Activated naive CD8-positive, alpha-beta T cell (primary cell): Measurements from ENCODE around the gene RHBDD1.

Experiments used
- H3K27ac Mint-ChIP-seq: one replicate; pipeline ENCODE4 v1.8.0; 2021; ENCODE audit warnings: mixed read lengths
- H3K27me3 Mint-ChIP-seq: one replicate; pipeline ENCODE4 v1.8.0; 2021; ENCODE audit warnings: mixed read lengths
- H3K36me3 Mint-ChIP-seq: one replicate; pipeline ENCODE4 v1.8.0; 2021; ENCODE audit warnings: mixed read lengths
- H3K4me1 Mint-ChIP-seq: one replicate; pipeline ENCODE4 v1.8.0; 2021; ENCODE audit warnings: low read depth, mixed read lengths
- H3K4me3 Mint-ChIP-seq: one replicate; pipeline ENCODE4 v1.8.0; 2021; ENCODE audit warnings: mild to moderate bottlenecking, mixed read lengths
- H3K9me3 Mint-ChIP-seq: one replicate; pipeline ENCODE4 v1.8.0; 2021; ENCODE audit warnings: low read depth, mixed read lengths

Gene RHBDD1

GRCh38 chr2:226902041-226902966, 66.5 kb downstream of the RHBDD1 start:
- no peaks in the 10 kb centered on the region for H3K27me3 Mint-ChIP-seq
- no peaks in the 10 kb centered on the region for H3K9me3 Mint-ChIP-seq
- peaks cover 22% of the 10 kb centered on the region for H3K36me3 Mint-ChIP-seq
- H3K27ac Mint-ChIP-seq = peak overlapping the region; percentile 5
- peaks cover 47% of the 10 kb centered on the region for H3K4me1 Mint-ChIP-seq
- H3K4me3 Mint-ChIP-seq = no peak overlapping the region

GRCh38 chr2:226903179-226903578, 67.3 kb downstream of the RHBDD1 start:
- Mint-ChIP-seq H3K9me3 (no peaks in the 10 kb centered on the region), H3K36me3 (peaks cover 25% of the 10 kb centered on the region), H3K27ac (peak overlapping the region; percentile 35), H3K27me3 (no peaks in the 10 kb centered on the region), H3K4me3 (no peak overlapping the region), H3K4me1 (peaks cover 47% of the 10 kb centered on the region)

- H3K27ac Mint-ChIP-seq = no peak overlapping the region
- no peaks in the 10 kb centered on the region for H3K27me3 Mint-ChIP-seq
- no peaks in the 10 kb centered on the region for H3K9me3 Mint-ChIP-seq
- H3K4me1 Mint-ChIP-seq = peaks cover 47% of the 10 kb centered on the region
- peaks cover 29% of the 10 kb centered on the region for H3K36me3 Mint-ChIP-seq
- H3K4me3 Mint-ChIP-seq = no peak overlapping the region
These were observed 68.7 kb downstream of the RHBDD1 start for GRCh38 chr2:226904592-226904991.

DNA sequence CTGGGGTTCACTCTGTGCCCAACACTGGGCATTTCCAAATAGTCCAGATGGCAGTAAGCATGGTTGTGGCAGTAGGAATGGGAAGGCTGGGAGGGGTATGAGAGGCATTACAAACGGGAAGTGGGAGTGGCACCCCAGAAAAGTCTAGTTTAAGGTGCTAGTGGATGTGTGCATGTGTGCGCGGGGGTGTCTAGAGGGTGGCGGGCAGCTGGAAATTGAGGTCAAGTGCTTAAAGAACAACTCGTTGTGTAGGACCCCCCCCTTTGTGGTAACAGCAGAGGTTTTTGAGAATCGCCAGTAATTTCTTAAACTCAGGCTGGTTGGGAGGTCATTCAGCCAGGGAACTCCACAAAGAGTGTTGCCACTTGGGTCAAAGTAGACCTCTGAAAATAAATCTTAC, 69.9 kb downstream of the RHBDD1 start:
- peaks cover 47% of the 10 kb centered on the region for H3K4me1 Mint-ChIP-seq
- peak overlapping the region; percentile 11 for H3K4me3 Mint-ChIP-seq
- H3K27me3 Mint-ChIP-seq = no peaks in the 10 kb centered on the region
- H3K36me3 Mint-ChIP-seq = peaks cover 31% of the 10 kb centered on the region
- no peaks in the 10 kb centered on the region for H3K9me3 Mint-ChIP-seq
- H3K27ac Mint-ChIP-seq = peak overlapping the region; percentile 7

DNA sequence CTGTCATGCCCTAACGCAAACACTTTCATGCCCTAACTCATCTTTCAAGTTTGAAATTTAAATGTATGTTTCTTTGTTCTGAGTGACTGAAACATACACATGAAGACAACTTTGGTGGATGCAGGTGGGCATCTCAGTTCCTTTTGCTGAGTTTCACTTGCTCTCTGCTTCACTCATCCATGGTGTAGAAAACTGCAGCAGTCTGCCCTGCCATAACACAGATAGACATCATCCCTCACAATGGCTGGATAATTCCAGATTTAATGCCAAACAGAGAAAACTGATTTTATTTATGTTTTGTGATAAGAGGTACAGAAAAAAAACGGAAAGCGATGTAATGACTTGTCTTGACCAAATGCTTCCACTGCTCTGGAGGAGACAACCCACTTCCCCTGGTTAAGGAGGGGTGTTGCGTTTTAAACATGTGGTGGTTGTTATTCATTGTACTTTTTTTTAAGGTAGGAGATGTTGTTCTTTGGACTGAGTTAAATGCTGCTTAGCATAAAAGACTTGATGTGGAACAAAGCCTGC, 70.4 kb downstream of the RHBDD1 start:
- Mint-ChIP-seq H3K36me3 (peaks cover 32% of the 10 kb centered on the region), H3K27me3 (no peaks in the 10 kb centered on the region), H3K9me3 (no peaks in the 10 kb centered on the region), H3K4me3 (no peak overlapping the region), H3K27ac (no peak overlapping the region), H3K4me1 (peaks cover 45% of the 10 kb centered on the region)

GRCh38 chr2:226909126-226909525, 73.3 kb downstream of the RHBDD1 start:
- Mint-ChIP-seq H3K27ac (no peak overlapping the region), H3K4me3 (no peak overlapping the region), H3K9me3 (peaks cover 3% of the 10 kb centered on the region), H3K27me3 (no peaks in the 10 kb centered on the region), H3K4me1 (peaks cover 25% of the 10 kb centered on the region), H3K36me3 (peaks cover 36% of the 10 kb centered on the region)

GRCh38 chr2:226909836-226910235, 74.0 kb downstream of the RHBDD1 start:
- Mint-ChIP-seq H3K36me3 (peaks cover 32% of the 10 kb centered on the region), H3K27me3 (no peaks in the 10 kb centered on the region), H3K4me1 (peaks cover 19% of the 10 kb centered on the region), H3K27ac (no peak overlapping the region), H3K4me3 (no peak overlapping the region), H3K9me3 (peaks cover 3% of the 10 kb centered on the region)

DNA sequence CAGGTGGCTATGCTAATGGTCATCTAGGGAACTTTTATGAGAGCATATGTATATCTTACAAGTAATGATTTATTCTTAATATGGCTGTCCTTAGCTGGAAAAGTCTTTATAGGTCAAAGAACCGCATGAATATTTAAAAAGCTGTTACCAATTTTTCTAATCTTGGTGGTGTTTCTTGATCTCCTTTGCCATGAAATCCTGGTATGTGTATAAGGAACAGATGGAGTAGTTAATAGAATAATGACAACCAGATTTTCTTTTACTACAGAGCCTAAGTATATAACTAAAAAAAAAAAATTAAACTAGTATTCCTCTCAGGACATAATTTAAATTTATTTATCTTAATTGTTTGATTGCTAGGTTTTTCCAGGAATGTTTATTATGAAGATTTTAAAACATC, 74.5 kb downstream of the RHBDD1 start:
- Mint-ChIP-seq H3K9me3 (peaks cover 3% of the 10 kb centered on the region), H3K27ac (no peak overlapping the region), H3K4me3 (no peak overlapping the region), H3K36me3 (peaks cover 28% of the 10 kb centered on the region), H3K27me3 (no peaks in the 10 kb centered on the region), H3K4me1 (peaks cover 14% of the 10 kb centered on the region)

DNA sequence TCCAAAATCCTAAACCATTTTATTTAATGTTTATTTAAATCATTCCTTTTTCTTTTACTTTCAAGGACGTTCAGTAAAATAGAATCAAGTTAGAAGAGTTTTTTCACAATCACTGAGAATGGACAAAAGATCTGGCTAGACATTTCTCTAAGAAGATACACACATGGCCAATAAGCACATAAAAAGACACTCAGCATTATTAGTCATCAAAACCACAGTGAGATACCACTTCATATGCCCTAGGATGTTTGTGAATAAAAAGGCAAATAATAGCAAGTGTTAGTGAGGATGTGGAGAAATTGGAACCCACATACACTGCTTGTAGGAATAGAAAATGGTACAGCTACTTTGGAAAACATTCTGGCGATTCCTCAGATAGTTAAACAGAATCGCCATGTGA, 76.1 kb downstream of the RHBDD1 start:
- H3K36me3 Mint-ChIP-seq = peaks cover 33% of the 10 kb centered on the region
- no peak overlapping the region for H3K4me3 Mint-ChIP-seq

DNA sequence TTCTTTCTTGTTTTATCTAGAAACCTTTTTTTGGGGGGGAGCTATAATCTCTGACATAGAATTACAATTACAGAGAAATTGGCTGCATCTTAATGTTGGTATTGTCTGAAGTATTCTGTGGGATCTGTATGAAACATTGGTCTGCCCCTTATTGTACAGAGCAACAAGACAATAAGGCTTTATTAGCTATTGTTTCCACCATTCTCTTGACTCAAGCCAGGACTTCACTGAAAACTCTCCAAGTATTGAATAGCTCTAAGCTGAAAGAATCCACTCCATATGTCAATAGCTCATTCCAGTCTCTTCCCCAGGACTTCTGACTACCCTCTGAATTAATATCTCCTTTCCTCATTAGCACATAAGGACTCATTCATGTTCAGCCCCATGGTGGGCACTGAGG, 77.8 kb downstream of the RHBDD1 start:
- H3K9me3 Mint-ChIP-seq = peaks cover 3% of the 10 kb centered on the region
- no peak overlapping the region for H3K4me3 Mint-ChIP-seq
- H3K27ac Mint-ChIP-seq = no peak overlapping the region
- H3K4me1 Mint-ChIP-seq = peaks cover 15% of the 10 kb centered on the region
- H3K27me3 Mint-ChIP-seq = no peaks in the 10 kb centered on the region
- peaks cover 30% of the 10 kb centered on the region for H3K36me3 Mint-ChIP-seq

More for the DNA sequence above, 76.1 kb downstream of the RHBDD1 start:
- Mint-ChIP-seq H3K9me3 (peaks cover 3% of the 10 kb centered on the region), H3K27me3 (no peaks in the 10 kb centered on the region), H3K4me1 (peaks cover 12% of the 10 kb centered on the region), H3K27ac (no peak overlapping the region)

DNA sequence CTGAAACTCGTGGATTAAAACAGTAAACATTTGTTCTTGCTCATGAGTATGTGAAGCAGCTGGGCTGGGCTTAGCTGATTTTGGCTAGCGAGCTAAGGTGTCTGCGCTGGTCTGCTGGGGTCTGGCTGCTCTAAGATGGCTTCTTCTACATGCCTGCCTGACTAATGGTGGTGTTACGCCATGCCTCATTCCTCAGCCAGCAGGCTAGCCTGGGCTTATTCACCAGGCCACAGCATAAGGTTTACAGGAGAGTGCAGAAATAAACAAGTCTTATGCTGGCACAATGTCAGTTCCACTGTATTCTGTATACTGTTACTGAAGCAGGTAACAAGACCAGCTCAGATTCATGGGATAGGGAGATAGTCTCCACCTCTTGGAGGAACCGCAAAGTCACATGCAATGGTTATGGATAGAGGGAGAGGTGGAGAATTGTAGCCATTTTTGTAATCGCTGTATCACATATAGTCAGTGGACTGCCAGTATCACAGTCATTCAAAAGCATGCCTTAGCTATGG, 80.0 kb downstream of the RHBDD1 start:
- Mint-ChIP-seq H3K27ac (no peak overlapping the region), H3K4me3 (no peak overlapping the region), H3K9me3 (peaks cover 6% of the 10 kb centered on the region), H3K36me3 (peaks cover 38% of the 10 kb centered on the region), H3K27me3 (no peaks in the 10 kb centered on the region), H3K4me1 (peaks cover 17% of the 10 kb centered on the region)

GRCh38 chr2:226916669-226917068, 80.8 kb downstream of the RHBDD1 start:
- H3K27me3 Mint-ChIP-seq = no peaks in the 10 kb centered on the region
- H3K4me3 Mint-ChIP-seq = no peak overlapping the region
- H3K27ac Mint-ChIP-seq = peak overlapping the region; percentile 68
- peaks cover 17% of the 10 kb centered on the region for H3K4me1 Mint-ChIP-seq
- H3K36me3 Mint-ChIP-seq = peaks cover 42% of the 10 kb centered on the region
- H3K9me3 Mint-ChIP-seq = peaks cover 6% of the 10 kb centered on the region

DNA sequence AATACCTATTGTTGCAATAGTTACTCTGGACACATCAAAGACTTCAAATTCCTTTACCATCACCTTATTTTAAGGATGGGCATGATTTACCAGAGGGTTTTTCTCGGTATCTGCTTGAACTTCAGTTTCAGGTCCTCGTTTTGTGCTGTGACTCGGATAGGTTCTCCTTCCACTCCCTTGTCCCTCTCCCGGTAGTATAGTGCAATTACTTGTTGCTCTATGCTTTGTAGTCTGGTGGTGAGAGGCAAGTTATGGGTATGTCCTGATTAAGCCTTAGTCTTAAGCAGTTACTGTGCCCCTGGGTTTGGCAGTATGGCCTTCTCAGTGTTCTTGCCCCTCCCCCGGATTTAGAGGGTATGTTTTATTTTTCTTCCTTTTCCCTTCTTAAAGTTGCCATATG, 96.6 kb downstream of the RHBDD1 start:
- Mint-ChIP-seq H3K36me3 (peaks cover 36% of the 10 kb centered on the region), H3K27ac (no peak overlapping the region), H3K9me3 (no peaks in the 10 kb centered on the region), H3K27me3 (no peaks in the 10 kb centered on the region), H3K4me1 (no peaks in the 10 kb centered on the region), H3K4me3 (no peak overlapping the region)

DNA sequence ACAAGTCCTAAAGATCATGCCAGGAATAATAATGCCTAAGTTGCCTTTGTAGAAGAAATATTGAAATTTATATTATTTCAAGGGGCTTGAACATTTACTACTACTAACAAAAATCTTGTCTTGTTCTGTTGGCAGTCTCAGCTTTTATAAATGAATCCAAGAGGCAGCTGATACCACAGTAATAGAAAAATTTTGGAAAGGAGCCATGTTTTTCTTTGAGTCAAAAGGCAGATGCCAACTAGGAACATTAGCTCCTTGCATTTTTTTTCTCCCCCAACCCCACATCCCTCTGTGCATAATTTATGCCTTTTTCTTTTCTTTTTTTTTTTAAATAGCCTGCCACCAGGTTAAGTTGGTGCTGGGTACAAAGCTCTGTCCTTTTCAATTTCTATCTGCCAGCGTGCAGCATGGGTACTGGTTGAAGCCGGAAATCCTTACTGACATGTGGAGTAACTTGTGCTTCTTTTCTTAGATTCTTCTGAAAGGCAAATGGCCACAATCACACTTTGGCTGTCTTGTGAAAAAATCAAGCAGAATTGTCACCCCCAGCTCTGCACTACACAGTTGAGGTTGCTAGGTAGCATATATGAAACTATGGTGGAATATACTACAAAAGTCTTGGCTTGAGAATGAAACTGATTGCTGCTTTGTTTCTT, 98.8 kb downstream of the RHBDD1 start:
- Mint-ChIP-seq H3K9me3 (no peaks in the 10 kb centered on the region), H3K27ac (no peak overlapping the region), H3K27me3 (no peaks in the 10 kb centered on the region), H3K36me3 (peaks cover 39% of the 10 kb centered on the region), H3K4me3 (no peak overlapping the region), H3K4me1 (no peaks in the 10 kb centered on the region)
